H9 (cell line): ENCODE results near the gene MBD3L3. TPM values are rescaled to one million over a fixed set of nuclear protein-coding genes. Genes with fewer than 3 reads are reported as not detected.
"Not testable (repeated sequence)": the region's sequence is repeated elsewhere in the genome, so short reads cannot be mapped to it uniquely, and the experiment has no call there.

Experiments used
- DNase-seq: peaks from one replicate; pipeline ENCODE4 v3.0.0-alpha.2; 2017
- H2AFZ ChIP-seq: one replicate; pipeline ENCODE4 v1.6.1; 2013; ENCODE audit warnings: mild to moderate bottlenecking, low read length, control low read depth, moderate library complexity
- H2AK5ac ChIP-seq: 2 replicates; pipeline ENCODE4 v1.6.1; 2013; ENCODE audit warnings: low read length, control low read depth, mixed read lengths; ENCODE audit not compliant: insufficient read length
- H2BK120ac ChIP-seq: one replicate; pipeline ENCODE4 v1.6.1; 2013; ENCODE audit warnings: low read depth, mild to moderate bottlenecking, low read length, control low read depth, inconsistent platforms; ENCODE audit not compliant: poor library complexity, severe bottlenecking
- H2BK12ac ChIP-seq: 2 replicates; pipeline ENCODE4 v1.6.1; 2013; ENCODE audit warnings: low read length, control low read depth, mixed read lengths, low read depth; ENCODE audit not compliant: insufficient read length
- H2BK15ac ChIP-seq: 2 replicates; pipeline ENCODE4 v1.6.1; 2013; ENCODE audit warnings: low read depth, low read length, control low read depth
- H2BK20ac ChIP-seq: one replicate; pipeline ENCODE4 v1.6.1; 2013; ENCODE audit warnings: low read depth, mild to moderate bottlenecking, low read length, control low read depth, inconsistent platforms; ENCODE audit not compliant: poor library complexity, severe bottlenecking
- H2BK5ac ChIP-seq: 2 replicates; pipeline ENCODE4 v1.6.1; 2013; ENCODE audit warnings: low read length, control low read depth, mixed read lengths; ENCODE audit not compliant: insufficient read length
- H3K14ac ChIP-seq: 2 replicates; pipeline ENCODE4 v1.6.1; 2013; ENCODE audit warnings: low read length, control low read depth; ENCODE audit not compliant: insufficient read depth
- H3K18ac ChIP-seq: 2 replicates; pipeline ENCODE4 v1.6.1; 2013; ENCODE audit warnings: low read depth, mild to moderate bottlenecking, mixed read lengths, low read length, control low read depth; ENCODE audit not compliant: insufficient read length
- H3K23ac ChIP-seq: 2 replicates; pipeline ENCODE4 v1.6.1; 2013; ENCODE audit warnings: low read length, control low read depth, mixed read lengths, low read depth; ENCODE audit not compliant: insufficient read length
- H3K23me2 ChIP-seq: 2 replicates; pipeline ENCODE4 v1.6.1; 2013; ENCODE audit warnings: low read depth, mild to moderate bottlenecking, mixed read lengths, low read length, control low read depth; ENCODE audit not compliant: insufficient read length, poor library complexity, severe bottlenecking
- H3K27ac ChIP-seq: 2 replicates; pipeline ENCODE4 v1.5.1; 2013; ENCODE audit warnings: low read length, control low read depth, mixed read lengths, low read depth; ENCODE audit not compliant: insufficient read length
- H3K27me3 ChIP-seq: 2 replicates; pipeline ENCODE4 v1.6.1; 2013; ENCODE audit warnings: low read length, control low read depth, inconsistent platforms; ENCODE audit not compliant: insufficient read depth
- H3K4ac ChIP-seq: 2 replicates; pipeline ENCODE4 v1.6.1; 2013; ENCODE audit warnings: low read depth, mild to moderate bottlenecking, control low read depth, inconsistent platforms, low read length, moderate library complexity
- H3K4me1 ChIP-seq: 2 replicates; pipeline ENCODE4 v1.6.1; 2013; ENCODE audit warnings: low read length, control low read depth, inconsistent platforms; ENCODE audit not compliant: insufficient read depth
- H3K4me2 ChIP-seq: 2 replicates; pipeline ENCODE4 v1.6.1; 2013; ENCODE audit warnings: low read length, control low read depth, mixed read lengths; ENCODE audit not compliant: insufficient read length, insufficient read depth
- H3K56ac ChIP-seq: 2 replicates; pipeline ENCODE4 v1.6.1; 2013; ENCODE audit warnings: low read depth, mild to moderate bottlenecking, mixed read lengths, low read length, control low read depth; ENCODE audit not compliant: insufficient read length
- H3K79me1 ChIP-seq: 2 replicates; pipeline ENCODE4 v1.6.1; 2013; ENCODE audit warnings: low read depth, mild to moderate bottlenecking, moderate library complexity, low read length, control low read depth, inconsistent platforms; ENCODE audit not compliant: insufficient read depth, poor library complexity, severe bottlenecking
- H3K79me2 ChIP-seq: 2 replicates; pipeline ENCODE4 v1.6.1; 2013; ENCODE audit warnings: low read length, control low read depth, inconsistent platforms; ENCODE audit not compliant: insufficient read depth
- H3K9ac ChIP-seq: 2 replicates; pipeline ENCODE4 v1.6.1; 2013; ENCODE audit warnings: low read length, control low read depth, mixed read lengths; ENCODE audit not compliant: insufficient read length; ENCODE audit errors: extremely low read depth
- H3K9me3 ChIP-seq: one replicate; pipeline ENCODE4 v1.6.1; 2013; ENCODE audit warnings: low read depth, low read length, inconsistent platforms; ENCODE audit not compliant: control insufficient read depth
- H3T11ph ChIP-seq: one replicate; pipeline ENCODE4 v1.6.1; 2013; ENCODE audit warnings: mild to moderate bottlenecking, low read length, control low read depth, inconsistent platforms
- H4K20me1 ChIP-seq: one replicate; pipeline ENCODE4 v1.6.1; 2013; ENCODE audit not compliant: control insufficient read depth, insufficient read length, insufficient read depth
- H4K5ac ChIP-seq: 2 replicates; pipeline ENCODE4 v1.6.1; 2013; ENCODE audit warnings: low read depth, mild to moderate bottlenecking, mixed read lengths, low read length, control low read depth; ENCODE audit not compliant: insufficient read length
- H4K8ac ChIP-seq: replicated peaks from 2 replicates; pipeline ENCODE4 v1.6.1; 2013; ENCODE audit warnings: low read length, control low read depth, mixed read lengths, low read depth; ENCODE audit not compliant: insufficient read length
- H4K91ac ChIP-seq: 2 replicates; pipeline ENCODE4 v1.6.1; 2013; ENCODE audit warnings: low read depth, mild to moderate bottlenecking, moderate library complexity, mixed read lengths, low read length, control low read depth; ENCODE audit not compliant: insufficient read length
- H3K27ac Mint-ChIP-seq, 3 experiments: 2 replicates in 2 of 3; 3 replicates in 1 of 3; pipeline ENCODE4 v1.8.0; 2020 to 2021; ENCODE audit warnings: mixed read lengths in 3 of 3, mild to moderate bottlenecking in 1 of 3, moderate library complexity in 1 of 3
- H3K27me3 Mint-ChIP-seq: 2 replicates; pipeline ENCODE4 v1.8.0; 2021; ENCODE audit warnings: low read depth, mild to moderate bottlenecking, moderate library complexity, mixed read lengths
- H3K36me3 Mint-ChIP-seq, 3 experiments: 2 replicates in 2 of 3; 3 replicates in 1 of 3; pipeline ENCODE4 v1.8.0; 2020 to 2021; ENCODE audit warnings: low read depth in 3 of 3, mixed read lengths in 3 of 3; ENCODE audit not compliant: insufficient read depth in 1 of 3
- H3K4me1 Mint-ChIP-seq, 2 experiments: 2 replicates each; pipeline ENCODE4 v1.8.0; 2020; ENCODE audit warnings: mixed read lengths in 2 of 2
- H3K4me3 Mint-ChIP-seq, 2 experiments: 2 replicates in 1 of 2; 3 replicates in 1 of 2; pipeline ENCODE4 v1.8.0; 2020 to 2021; ENCODE audit warnings: mild to moderate bottlenecking in 2 of 2, mixed read lengths in 2 of 2, moderate library complexity in 1 of 2
- H3K9me3 Mint-ChIP-seq, 2 experiments: 2 replicates in 1 of 2; 3 replicates in 1 of 2; pipeline ENCODE4 v1.8.0; 2020; ENCODE audit warnings: mild to moderate bottlenecking in 2 of 2, mixed read lengths in 2 of 2, moderate library complexity in 1 of 2
- WGBS: extraction: QIAGEN DNeasy Blood & Tissue Kit; methylation state at CpG from one replicate; pipeline ENCODE4 v1.1.7; 2013; ENCODE audit warnings: missing lambda C conversion rate, low lambda C conversion rate, mixed read lengths; ENCODE audit not compliant: insufficient read length; ENCODE audit errors: extremely low coverage; 5-methylcytosine and 5-hydroxymethylcytosine counted together
- total RNA-seq: library from RNA; stranded (reverse); gene quantifications from 2 replicates; pipeline ENCODE4 v1.2.1, GENCODE V29; 2021

The MBD3L3 gene
- total RNA-seq, 1 experiment from 2014 or later, result not detected

- not testable (repeated sequence) for H2BK20ac ChIP-seq, H2AFZ ChIP-seq, H2BK15ac ChIP-seq, H4K8ac ChIP-seq, H3T11ph ChIP-seq, H3K79me1 ChIP-seq, H3K14ac ChIP-seq, H3K36me3 Mint-ChIP-seq, H4K20me1 ChIP-seq, H3K4me2 ChIP-seq, H3K9me3 ChIP-seq, H3K27ac Mint-ChIP-seq, H2AK5ac ChIP-seq, H2BK5ac ChIP-seq, H4K91ac ChIP-seq, DNase-seq, H3K27ac ChIP-seq, H3K27me3 Mint-ChIP-seq, H2BK12ac ChIP-seq, H3K79me2 ChIP-seq, H3K4me3 Mint-ChIP-seq, H3K56ac ChIP-seq, H3K4ac ChIP-seq, H3K23ac ChIP-seq, H3K4me1 ChIP-seq, H3K9ac ChIP-seq, H3K18ac ChIP-seq, H3K27me3 ChIP-seq, H3K4me1 Mint-ChIP-seq, H3K23me2 ChIP-seq, H2BK120ac ChIP-seq, H4K5ac ChIP-seq
- WGBS, result no CpG with 5 or more reads among the region's 6 CpGs
- peaks cover 24 to 26% of the 10 kb centered on the region in 2 experiments for H3K9me3 Mint-ChIP-seq
Measured at GRCh38 chr19:7021331-7021730, 37.1 kb downstream of the MBD3L3 start, which contains the start of gene MBD3L2B. Gene MBD3L2B (minus strand): TSS chr19:7021431. CDS start chr19:7021397, 34 bp downstream.
